Stomach (tissue), 9 donors: ENCODE data around the gene SLC38A6. TPM values are rescaled to one million over a fixed set of nuclear protein-coding genes. Genes with fewer than 3 reads are reported as not detected.

Source experiments
- DNase-seq, 2 donors: peaks; one replicate each; pipeline versions ENCODE4 v3.0.0 to v3.0.0-alpha.2; 2013 to 2019
- H3K27ac ChIP-seq, 5 donors: fragments of 200-600 bp in 4 of 5; sonication (generic) in 4 of 5; one replicate each; pipeline ENCODE4 v1.5.1; 2013 to 2019; ENCODE audit warnings: mild to moderate bottlenecking in 1 of 5, moderate library complexity in 1 of 5
- H3K27me3 ChIP-seq, 3 donors: fragments of 200-600 bp; sonication (generic); one replicate each; pipeline ENCODE4 v1.5.1; 2017 to 2019; ENCODE audit warnings: mixed run types in 1 of 3
- H3K36me3 ChIP-seq, 4 donors: fragments of 200-600 bp; sonication (generic); 1 replicate in 3 of 4; 2 replicates in 1 of 4; pipeline ENCODE4 v1.5.1; 2016 to 2019
- H3K4me1 ChIP-seq, 4 donors: fragments of 200-600 bp; sonication (generic); one replicate each; pipeline ENCODE4 v1.5.1; 2016 to 2019
- H3K4me3 ChIP-seq, 4 donors: fragments of 200-600 bp; sonication (generic) in 3 of 4; one replicate each; pipeline ENCODE4 v1.5.1; 2016 to 2019; ENCODE audit warnings: mild to moderate bottlenecking in 1 of 4
- H3K9me3 ChIP-seq, 4 donors: fragments of 200-600 bp; sonication (generic); one replicate each; pipeline ENCODE4 v1.5.1; 2016 to 2019
- CTCF ChIP-seq, 7 experiments: fragments of 450-650 bp in 4 of 7; fragments of 200-600 bp in 3 of 7; sonication (generic) in 3 of 7; IDR thresholded peaks; one replicate each; pipeline ENCODE4 v1.5.1; 2016 to 2019; ENCODE audit warnings: antibody characterized with exemption in 7 of 7, control low read depth in 2 of 7, mild to moderate bottlenecking in 1 of 7
- EP300 ChIP-seq: sonication (generic); formaldehyde crosslinking; IDR thresholded peaks from one replicate; pipeline ENCODE4 v1.6.1; 2017; ENCODE audit warnings: antibody characterized with exemption
- POLR2A ChIP-seq, 4 donors: fragments of 450-650 bp; IDR thresholded peaks; one replicate each; pipeline ENCODE4 v1.6.1; 2016; ENCODE audit warnings: antibody characterized with exemption in 4 of 4, control low read depth in 2 of 4, mild to moderate bottlenecking in 1 of 4, moderate library complexity in 1 of 4
- POLR2AphosphoS5 ChIP-seq, 3 donors: sonication (generic); formaldehyde crosslinking; IDR thresholded peaks; one replicate each; pipeline ENCODE4 v1.6.1; 2016; ENCODE audit warnings: antibody characterized with exemption in 3 of 3
- WGBS, 5 donors: extraction: QIAGEN DNeasy Blood & Tissue Kit in 3 of 5; methylation state at CpG; one replicate each; pipeline versions ENCODE4 v1.1.5 to v1.1.7; 2013 to 2018; 5-methylcytosine and 5-hydroxymethylcytosine counted together
- intact Hi-C: fragments of 100-400 bp; cut with DNase I; formaldehyde crosslinking; loops from one replicate; pipeline ENCODE4 v1.15.1; 2023; ENCODE audit warnings: low total_unique reads
- polyA plus RNA-seq, 3 donors: library from polyadenylated mRNA; stranded (reverse); fragments of 200-250 nt; gene quantifications; one replicate each; pipeline ENCODE4 v1.2.3, GENCODE V29; 2013
- small RNA-seq, 4 donors: library from RNA; depleted of rRNA; stranded (forward); fragments of <200 nt; gene quantifications; one replicate each; pipeline ENCODE3, GENCODE V24; 2016
- total RNA-seq, 5 donors: library from RNA; depleted of rRNA; stranded (reverse); fragments of >200 nt; gene quantifications; one replicate each; pipeline versions ENCODE4 v1.1.0 to v1.2.3, GENCODE V29; 2014 to 2016
- donor health status: healthy with polysubstance abuse.
- donor health status: Bipolar disorder and iron deficiency.
- donor health status: healthy.

Gene SLC38A6
- total and polyA plus RNA-seq, 8 donors = 2.9 to 45.9 (median 7.6) TPM; not detected in 1

- no peak overlapping the region for H3K4me3 ChIP-seq
- H3K9me3 ChIP-seq = peaks cover 0 to 7% (median 5%) of the 10 kb centered on the region in 4 donors
- H3K27ac ChIP-seq = no peak overlapping the region
- no peaks in the 10 kb centered on the region for H3K27me3 ChIP-seq
- no peaks in the 10 kb centered on the region for H3K36me3 ChIP-seq
- peaks cover 15 to 26% (median 19%) of the 10 kb centered on the region in 4 donors for H3K4me1 ChIP-seq
- no peak for DNase-seq
- intact Hi-C loops = no loop called here
- no peak for TF ChIP-seq CTCF (IDR thresholded peaks at IDR 0.05)
- TF ChIP-seq EP300 = no peak
- TF ChIP-seq POLR2AphosphoS5 (IDR thresholded peaks at IDR 0.05) = no peak
- no peak for TF ChIP-seq POLR2A (IDR thresholded peaks at IDR 0.05)
These were observed 117.7 kb downstream of the SLC38A6 start for GRCh38 chr14:61098721-61099120.

- H3K27ac ChIP-seq = no peak overlapping the region
- TF ChIP-seq EP300 (no peak), CTCF (IDR thresholded peaks at IDR 0.05) (no peak), POLR2A (IDR thresholded peaks at IDR 0.05) (no peak), POLR2AphosphoS5 (IDR thresholded peaks at IDR 0.05) (no peak)
- H3K4me1 ChIP-seq = peaks cover 19 to 32% (median 24%) of the 10 kb centered on the region in 4 donors
- DNase-seq = peak in 1 of 2 donors; percentile 78
- H3K27me3 ChIP-seq = no peaks in the 10 kb centered on the region
- peaks cover 0 to 7% (median 5%) of the 10 kb centered on the region in 4 donors for H3K9me3 ChIP-seq
- H3K4me3 ChIP-seq = no peak overlapping the region
- intact Hi-C loops = no loop called here
- 54 to 65% (median 57%) methylated on average over 4 of the region's 4 CpGs for WGBS, 5 donors
- no peaks in the 10 kb centered on the region for H3K36me3 ChIP-seq
These were observed 118.3 kb downstream of the SLC38A6 start for GRCh38 chr14:61099216-61099835.

- H3K36me3 ChIP-seq = no peaks in the 10 kb centered on the region
- no peak overlapping the region for H3K4me3 ChIP-seq
- no peaks in the 10 kb centered on the region for H3K27me3 ChIP-seq
- 15 to 34% (median 30%) methylated on average over 4 of the region's 4 CpGs for WGBS, 5 donors
- peaks cover 20 to 34% (median 25%) of the 10 kb centered on the region in 4 donors for H3K4me1 ChIP-seq
- peak overlapping the region; percentile 11 to 79 (median 46) for H3K27ac ChIP-seq
- peaks cover 0 to 7% (median 5%) of the 10 kb centered on the region in 4 donors for H3K9me3 ChIP-seq
- intact Hi-C loops = no loop called here
- TF ChIP-seq EP300 (no peak), CTCF (IDR thresholded peaks at IDR 0.05) (no peak), POLR2AphosphoS5 (IDR thresholded peaks at IDR 0.05) (no peak), POLR2A (IDR thresholded peaks at IDR 0.05) (no peak)
- peak in 1 of 2 donors; percentile 40 for DNase-seq
These were observed 120.9 kb downstream of the SLC38A6 start for GRCh38 chr14:61101803-61102548.

Small RNA genes within 50 kb of the gene (small RNA-seq; reads per million reads assigned to genes)
- 0 reads per million in 4 donors for gene RNU6-398P

Other genes with a start within 250 kb of the SLC38A6 start
- 100 to 1,000 TPM in 1 of 5 donors, 10 to 100 TPM in 4; 10.3 to 150 (median 43.3) TPM for gene MNAT1, start 246.5 kb upstream of the SLC38A6 start, total RNA-seq
- 10 to 100 TPM; 13.4 to 20.9 (median 18.9) TPM for gene MNAT1, start 246.5 kb upstream of the SLC38A6 start, polyA plus RNA-seq
- gene TRMT5, start 166 bp upstream of the SLC38A6 start, total RNA-seq = 1 to 10 TPM; 2.0 to 9.9 (median 4.2) TPM
- gene TRMT5, start 166 bp upstream of the SLC38A6 start, polyA plus RNA-seq = 1 to 10 TPM; 3.4 to 7.2 (median 4.2) TPM